Hematopoietic multipotent progenitor cell treated with erythropoietin and hydrocortisone succinate and interleukin-3 and kit ligand, for 17 days (in vitro differentiated cells): Measurements from ENCODE around the gene SNX9.
"Not testable (repeated sequence)": the region's sequence is repeated elsewhere in the genome, so short reads cannot be mapped to it uniquely, and the experiment has no call there.

ENCODE experiments used
- DNase-seq: peaks from one replicate; pipeline ENCODE4 v3.0.0-alpha.2; 2015; ENCODE audit warnings: low spot score

Gene SNX9

GRCh38 chr6:157955675-157956074 is 132.6 kb downstream of the SNX9 start:
- DNase-seq, result no peak

DNA sequence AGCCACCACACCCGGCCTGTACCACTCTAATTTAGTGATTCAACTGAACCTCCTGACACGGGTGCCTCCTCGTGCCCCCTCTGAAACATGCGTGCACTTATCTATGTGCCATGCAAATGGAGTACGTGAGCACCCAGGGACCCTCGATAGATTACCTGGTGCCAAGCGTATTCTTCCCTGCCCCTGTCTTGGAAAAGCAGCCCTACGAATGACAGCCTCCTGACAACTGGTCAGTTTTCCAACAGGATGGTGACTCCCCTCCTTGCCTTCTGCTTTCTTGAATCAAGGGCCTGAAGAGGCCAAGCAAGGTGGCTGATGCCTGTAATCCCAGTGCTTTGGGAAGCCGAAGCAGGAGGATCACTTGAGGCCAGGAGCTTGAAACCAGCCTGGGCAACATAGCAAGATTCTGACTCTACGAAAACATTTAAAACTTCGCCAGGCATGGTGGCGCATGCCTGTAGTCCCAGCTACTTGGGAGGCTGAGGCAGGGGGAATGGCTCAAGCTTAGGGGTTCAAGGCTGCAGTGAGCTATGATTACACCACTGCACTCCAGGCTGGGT is 133.2 kb downstream of the SNX9 start:
- no peak for DNase-seq

DNA sequence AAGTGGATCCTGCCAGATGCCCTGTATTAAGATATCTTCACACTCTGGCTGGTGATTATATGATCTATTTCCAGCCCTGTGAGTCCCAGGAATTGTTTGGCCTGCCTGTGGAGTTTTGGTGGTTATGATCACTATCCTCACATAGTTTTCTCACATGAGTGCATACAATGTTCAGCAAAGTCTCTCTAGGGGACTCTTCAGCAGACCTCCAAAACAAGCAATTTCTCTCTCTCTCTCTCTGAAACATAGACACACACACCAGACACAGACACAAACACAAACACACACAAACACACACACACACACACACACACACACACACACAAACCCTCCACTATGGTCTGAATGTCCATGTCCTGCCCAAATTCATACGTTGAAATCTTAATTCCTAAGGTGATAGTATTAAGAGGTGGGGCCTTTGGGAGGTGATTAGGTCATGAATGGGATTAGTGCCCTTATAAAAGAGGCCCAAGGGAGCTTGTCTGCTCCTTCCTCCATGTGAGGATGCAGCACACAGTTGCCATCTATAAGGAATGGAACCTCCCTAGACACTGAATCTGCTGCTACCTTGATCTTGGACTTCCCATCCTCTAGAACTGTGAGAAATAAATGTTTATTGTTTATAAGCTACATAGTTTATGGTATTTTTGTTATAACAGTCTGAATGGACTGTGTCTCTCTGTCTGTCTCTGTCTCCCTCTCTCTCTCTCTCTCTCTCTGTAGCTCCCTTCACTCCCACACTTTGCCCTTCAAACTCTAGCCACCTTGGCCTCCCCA is 136.6 kb downstream of the SNX9 start:
- DNase-seq, result no peak

DNA sequence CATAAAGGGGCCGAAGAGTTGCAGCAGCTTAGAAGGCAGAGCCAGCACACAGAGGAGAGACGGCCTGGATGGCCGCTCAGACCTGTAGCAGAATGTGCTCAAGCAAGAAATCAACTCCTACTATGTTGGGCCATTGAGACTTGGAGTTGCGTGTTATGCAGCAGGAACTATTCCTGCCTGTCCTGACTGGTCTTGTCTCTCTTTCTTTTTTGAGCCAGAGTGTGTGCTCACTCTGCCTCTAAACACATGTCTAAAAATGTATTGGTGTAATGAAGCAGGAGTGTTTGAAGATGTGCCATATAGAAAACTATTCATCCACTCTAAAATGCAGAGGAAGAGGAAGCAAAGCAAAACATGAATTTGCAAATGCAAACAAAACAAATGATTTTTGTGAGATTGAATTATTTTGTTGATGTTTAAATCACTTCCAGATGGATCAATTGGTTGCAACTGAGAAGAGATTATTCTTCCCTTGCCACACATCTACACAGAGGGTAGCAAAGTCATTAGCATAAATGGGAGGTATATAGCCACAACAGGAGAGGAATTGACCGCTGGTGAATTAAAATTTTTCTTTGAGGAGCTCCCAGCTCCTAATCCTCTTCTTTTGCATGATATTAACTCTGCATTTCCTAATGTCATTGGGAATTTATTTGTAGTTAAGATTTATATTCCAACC is 138.2 kb downstream of the SNX9 start:
- no peak for DNase-seq

DNA sequence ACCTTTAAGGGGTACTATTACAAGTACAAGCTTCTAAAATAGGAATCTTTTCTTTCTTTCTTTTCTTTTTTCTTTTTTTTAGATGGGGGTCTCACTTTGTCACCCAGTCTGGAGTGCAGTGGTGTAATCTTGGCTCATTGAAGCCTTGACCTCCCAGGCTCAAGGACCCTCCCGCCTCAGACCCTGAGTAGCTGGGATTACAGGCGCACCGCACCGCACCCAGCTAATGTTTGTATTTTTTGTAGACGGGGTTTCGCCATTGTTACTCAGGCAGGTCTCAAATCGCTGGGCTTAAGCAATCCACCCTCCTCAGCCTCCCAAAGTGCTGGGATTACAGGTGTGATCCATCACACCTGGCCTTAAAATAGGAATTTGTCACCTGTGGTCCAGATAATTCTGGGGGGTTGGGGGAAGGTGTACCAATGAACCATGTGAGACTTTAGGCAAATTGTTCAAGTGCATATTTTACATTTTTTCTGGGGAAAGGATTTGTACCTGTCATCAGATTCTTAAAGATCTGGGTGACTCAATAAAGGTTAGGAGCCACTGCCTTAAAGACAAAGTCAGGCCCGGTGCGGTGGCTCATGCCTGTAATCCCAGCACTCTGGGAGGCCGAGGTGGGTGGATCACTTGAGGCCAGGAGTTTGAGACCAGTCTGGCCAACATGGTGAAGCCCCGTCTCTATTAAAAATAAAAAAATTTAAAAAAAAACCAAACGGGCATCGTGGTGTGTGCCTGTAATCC is 139.0 kb downstream of the SNX9 start:
- DNase-seq, result no peak

DNA sequence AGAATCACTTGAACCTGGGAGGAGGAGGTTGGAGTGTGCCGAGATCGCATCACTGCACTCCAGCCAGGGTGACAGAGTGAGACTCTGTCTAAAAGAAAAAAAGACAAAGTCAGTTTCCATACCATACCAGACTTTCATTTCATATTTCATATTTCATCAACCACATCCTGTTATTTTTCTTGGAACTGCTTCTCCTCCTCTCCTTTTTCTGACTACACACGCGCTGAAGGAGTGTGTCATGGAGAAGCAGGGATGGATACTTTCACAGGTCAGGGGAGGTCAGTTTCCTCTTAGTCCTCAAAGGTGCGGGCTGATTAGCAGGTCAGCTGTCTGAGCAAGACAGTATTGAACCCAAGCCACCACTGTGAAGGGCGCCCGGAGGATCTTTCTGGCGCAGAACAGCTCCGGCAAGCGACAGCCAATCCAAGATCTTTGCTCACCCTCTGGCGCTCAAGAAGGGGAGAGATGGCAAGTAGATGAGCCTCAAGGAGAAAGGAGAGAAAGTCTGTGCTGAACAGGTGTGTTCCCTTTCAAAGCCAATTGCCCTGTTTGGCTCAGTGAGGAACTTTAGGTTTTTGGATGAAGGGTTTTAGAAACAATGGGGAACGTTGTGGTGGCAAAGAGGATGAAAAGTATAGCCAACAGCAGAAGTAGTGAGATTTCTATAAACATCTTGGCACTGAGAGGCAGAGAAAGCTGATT is 139.7 kb downstream of the SNX9 start:
- no peak for DNase-seq

GRCh38 chr6:157964100-157964499 is 141.1 kb downstream of the SNX9 start:
- no peak for DNase-seq

DNA sequence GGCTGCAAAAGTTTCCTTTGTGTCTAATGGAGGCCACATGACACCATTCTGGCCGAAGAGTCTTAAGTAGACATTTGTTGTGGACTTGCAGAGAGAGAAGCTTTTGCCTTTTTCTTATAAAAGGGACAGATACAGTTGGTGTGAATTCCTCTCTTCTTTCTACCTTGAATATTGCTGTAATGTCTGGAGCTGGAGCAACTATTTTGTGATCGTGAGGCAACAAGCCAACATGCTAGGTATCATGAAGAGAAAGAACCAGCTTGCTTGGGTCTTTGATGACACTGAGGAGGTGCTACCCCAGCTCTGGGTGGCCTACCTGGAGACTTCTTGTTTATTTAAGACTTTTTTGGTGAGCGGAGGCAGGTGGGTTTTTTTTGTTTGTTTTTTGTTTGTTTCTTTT is 142.3 kb downstream of the SNX9 start:
- DNase-seq, result no peak

DNA sequence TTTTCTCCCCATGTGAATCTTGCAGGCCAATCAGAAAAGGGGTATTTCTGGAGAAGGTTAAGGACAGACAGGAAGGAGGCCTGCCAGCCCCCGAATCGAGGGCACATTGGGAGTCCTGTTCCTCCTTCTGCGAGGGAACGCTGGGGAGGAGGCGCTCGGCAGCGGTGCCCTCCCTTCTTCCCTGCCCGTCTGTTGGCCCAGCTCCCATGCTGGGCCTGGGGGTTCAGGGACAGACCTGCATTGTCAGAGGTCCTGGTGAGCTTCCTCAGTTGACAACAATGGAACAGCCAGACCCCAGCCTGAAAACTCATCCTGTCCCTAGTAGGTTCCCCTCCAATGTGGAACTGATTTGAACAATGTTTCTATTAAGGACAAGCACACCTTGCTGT is 143.5 kb downstream of the SNX9 start:
- no peak for DNase-seq

GRCh38 chr6:157967020-157967419 is 144.0 kb downstream of the SNX9 start:
- no peak for DNase-seq

GRCh38 chr6:157967486-157967885 is 144.4 kb downstream of the SNX9 start:
- no peak for DNase-seq

DNA sequence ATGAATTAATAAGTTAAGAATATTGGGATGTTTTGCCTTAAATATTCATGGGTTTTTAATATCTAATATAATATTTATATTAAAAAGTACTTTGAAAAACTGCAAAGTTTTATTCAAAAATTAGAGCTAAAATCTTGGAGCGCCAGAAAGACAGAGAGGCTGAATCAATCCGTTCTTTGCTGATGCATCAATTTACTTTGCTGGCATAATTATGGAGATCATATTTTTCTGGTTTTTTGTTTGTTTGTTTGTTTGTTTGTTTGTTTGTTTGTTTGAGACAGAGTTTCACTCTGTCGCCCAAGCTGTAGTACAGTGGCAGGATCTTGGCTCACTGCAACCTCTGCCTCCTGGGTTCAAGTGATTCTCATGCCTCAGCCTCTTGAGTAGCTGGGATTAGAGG is 149.1 kb downstream of the SNX9 start:
- DNase-seq, result not testable (repeated sequence)

DNA sequence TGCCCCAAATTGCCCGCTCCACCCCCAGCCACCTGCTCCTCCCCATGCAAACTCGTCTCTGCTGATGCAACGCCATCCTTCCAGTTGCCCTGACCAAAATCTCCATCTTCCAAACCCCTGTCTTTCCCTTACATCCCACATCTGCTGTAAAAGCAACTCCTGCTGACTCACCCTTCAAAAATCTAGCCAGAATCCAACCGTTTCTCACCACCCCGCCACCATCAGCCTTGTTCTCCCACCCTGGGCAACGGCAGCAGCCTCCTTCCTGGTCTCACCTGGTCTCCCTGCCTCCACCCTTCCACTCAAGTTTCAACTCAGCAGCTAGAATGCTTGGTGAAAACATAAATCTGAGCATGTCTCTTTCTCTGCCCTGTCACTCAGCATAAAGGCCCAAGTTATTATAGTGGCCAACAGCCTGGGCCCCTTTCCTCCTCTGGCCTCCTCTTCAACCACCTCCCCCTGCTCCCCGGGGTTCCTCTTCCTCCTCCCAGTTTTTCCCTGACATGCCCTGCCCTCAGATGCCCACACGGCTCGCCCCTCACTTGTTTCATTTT is 151.4 kb downstream of the SNX9 start:
- DNase-seq, result no peak

DNA sequence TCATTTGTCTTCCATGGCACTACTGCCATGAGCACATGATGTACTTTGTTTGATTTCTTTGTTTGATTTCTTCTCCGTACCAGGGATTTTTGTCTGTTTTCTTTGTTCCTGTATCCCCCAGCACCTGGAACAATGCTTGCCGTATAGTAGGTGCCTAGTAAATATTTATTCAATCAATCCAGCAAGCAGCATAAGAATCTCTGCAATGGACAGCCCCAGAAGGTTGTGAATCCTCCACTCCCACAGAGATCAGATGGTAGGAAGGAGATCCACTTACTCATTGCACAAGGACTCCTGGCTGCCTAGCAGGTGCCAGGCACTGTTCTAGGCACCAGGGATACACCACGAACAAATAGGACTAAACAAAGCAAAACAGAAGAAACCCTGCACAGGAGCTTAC is 151.9 kb downstream of the SNX9 start:
- DNase-seq, result no peak

DNA sequence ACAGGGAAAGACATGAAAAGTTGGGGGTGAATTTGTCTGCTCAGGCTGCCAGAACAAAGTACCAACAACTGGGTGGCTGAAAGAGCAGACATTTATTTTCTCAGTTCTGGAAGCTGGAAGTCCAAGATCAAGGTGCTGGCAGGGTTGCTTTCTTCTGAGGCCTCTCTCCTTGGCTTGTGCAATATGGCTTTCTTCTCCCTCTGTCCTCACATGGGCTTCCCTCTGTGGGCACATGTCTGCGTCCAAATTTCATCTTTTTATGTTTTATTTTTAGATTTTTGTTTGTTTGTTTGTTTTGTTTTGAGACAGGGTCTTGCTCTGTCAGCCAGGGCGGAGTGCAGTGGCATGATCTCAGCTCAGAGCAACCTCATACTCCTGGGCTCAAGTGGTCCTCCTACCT is 152.4 kb downstream of the SNX9 start:
- no peak for DNase-seq

GRCh38 chr6:157976345-157977175 is 153.5 kb downstream of the SNX9 start:
- no peak for DNase-seq

- DNase-seq, result no peak
These were observed 154.2 kb downstream of the SNX9 start for GRCh38 chr6:157977176-157977804.

GRCh38 chr6:157978021-157978783 is 155.2 kb downstream of the SNX9 start:
- DNase-seq, result no peak

DNA sequence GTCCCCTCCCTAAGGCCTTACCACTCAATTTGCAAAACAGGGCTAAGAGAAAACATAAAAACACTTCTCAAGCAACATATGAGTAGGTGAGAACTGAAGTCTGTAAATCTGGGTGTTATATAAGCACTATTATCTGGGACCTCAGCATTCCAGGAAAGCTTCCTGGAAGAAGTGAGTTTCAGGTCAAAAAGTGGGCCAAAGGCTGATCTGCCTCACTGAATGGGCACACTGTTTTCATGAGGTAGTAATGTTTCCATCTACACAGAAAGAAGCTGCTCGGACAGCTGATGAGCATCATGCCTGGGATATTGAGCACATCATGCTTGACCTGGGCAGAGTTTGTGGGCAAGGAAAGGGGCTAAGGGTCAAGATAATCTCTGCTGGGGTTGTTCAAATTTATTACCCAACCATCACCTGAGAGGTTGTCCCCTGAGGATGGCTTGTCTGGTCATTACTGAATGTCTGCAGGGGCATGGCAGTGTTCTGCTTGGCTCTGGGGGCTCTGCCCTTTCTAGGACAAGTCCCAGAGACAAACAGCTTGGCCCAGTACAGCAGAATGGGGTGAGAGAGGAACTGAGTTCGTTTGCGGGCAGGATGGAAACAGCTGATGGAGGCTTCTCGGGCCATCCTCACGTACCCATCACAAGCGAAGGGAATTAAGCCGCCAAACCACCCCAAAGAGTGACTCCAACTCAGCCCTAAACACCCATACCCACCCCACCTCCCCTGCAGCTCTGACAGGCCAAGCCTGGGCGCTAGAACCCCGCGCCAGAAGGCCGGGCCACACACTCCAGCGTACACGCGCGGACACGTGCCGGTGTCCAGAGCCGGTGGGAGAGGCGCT is 157.5 kb downstream of the SNX9 start:
- no peak for DNase-seq
